ENCODE results near the gene DDHD1. TPM values are rescaled to one million over a fixed set of nuclear protein-coding genes. Genes with fewer than 3 reads are reported as not detected.

Gene DDHD1
- total RNA-seq, 1 donor from 2014 or later: 3.3 TPM

DNA sequence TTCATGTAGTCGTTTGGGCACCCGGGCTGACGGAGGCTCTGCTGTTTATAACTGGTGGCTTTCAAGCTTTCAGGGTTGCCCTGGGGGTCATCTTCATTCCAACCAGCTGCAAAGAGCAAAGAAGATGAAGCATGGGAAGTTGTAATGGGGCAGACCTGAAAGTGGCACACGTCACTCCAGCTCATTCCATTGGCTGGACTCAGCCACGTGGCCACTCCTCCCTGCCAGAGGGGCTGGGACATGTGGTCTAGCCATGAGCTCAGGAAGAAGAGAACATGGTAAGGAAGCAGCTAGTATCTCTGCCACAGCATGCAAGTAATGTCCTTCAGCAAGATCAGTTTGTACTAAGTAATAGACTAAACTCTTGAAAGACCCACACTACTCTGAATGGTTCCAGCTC is 150.5 kb downstream of the DDHD1 start:
- DNase-seq (ENCODE audit: low spot score) (no peak), ATAC-seq (no peak)

DNA sequence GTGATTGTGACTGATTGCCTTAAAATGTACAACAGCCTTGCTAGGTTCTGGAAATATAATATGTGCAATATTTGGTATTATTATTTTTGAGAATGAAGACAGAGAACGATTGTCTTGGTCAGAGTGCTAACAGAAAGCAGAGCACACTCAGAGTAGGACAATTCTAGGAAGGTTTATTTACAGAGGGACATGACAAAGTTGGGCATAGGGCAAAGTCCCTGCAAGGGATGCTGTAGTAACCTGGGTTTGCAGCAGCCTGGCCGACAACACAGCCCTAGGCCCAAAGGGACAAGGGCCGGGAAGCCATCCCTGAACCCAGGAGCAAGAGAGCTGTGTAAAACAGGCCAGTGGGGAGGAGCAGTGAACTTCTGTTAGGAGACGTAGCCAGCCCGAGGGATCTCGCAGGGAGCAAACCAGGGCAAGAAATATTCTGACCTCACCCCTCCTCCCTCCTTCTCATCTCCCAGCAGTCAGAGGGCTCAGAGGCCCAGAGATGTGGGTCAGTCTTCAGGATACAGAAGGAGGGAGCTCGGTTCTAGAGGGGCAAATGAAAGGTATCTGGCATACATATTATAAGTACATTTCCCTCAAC is 151.2 kb downstream of the DDHD1 start:
- peak; percentile 21 for ATAC-seq

DNA sequence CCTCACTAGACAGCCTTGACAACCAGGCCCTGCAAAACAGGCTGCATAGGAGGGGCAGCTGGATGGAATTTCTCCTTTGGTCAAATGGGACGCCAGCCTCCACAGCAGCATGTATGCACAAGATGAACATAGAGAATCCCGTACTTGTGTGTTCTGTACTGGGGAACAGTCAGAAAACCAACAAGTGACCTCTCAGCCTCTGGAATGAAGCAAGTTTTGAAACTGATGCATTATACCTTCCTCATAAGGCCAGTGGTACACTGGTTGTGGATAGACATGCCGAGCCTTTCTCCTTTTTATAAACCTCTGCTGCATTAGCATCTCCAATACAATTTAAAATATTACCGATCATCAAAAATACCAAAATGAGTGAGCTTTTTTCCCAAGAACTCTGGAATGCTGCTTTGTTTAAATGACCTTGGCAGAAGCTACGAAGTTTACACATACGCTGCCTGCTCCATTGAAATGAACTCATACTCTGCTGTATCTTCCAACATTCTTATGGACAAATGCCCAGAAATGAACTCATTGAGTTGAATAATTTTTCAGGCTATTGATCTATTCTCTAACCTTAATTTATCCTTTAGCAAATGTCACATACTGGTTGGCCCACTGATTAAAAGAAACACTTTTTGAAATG is 154.6 kb downstream of the DDHD1 start:
- ATAC-seq (no peak), DNase-seq (ENCODE audit: low spot score) (no peak)

More for the DNA sequence above, 151.2 kb downstream of the DDHD1 start:
- DNase-seq (ENCODE audit: low spot score): no peak

DNA sequence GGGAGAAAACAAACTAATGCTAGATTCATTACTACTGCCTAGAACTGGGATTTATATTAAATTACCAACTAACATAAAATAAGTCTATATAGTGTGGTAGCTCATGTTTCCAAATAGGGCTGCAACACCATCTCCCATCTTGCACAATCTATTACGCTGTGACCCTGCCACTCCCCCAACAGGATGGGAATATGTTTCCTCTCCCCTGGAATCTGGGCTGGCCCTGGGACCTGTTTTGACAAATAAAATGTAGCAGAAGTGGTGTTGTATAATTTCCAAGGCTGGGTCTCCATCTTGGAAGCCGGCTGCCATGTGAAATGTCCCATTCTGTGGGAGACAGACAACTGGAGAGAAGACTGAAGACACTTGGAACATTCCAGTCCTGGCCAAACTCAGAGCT is 156.6 kb downstream of the DDHD1 start:
- no peak for ATAC-seq
- no peak for DNase-seq (ENCODE audit: low spot score)

DNA sequence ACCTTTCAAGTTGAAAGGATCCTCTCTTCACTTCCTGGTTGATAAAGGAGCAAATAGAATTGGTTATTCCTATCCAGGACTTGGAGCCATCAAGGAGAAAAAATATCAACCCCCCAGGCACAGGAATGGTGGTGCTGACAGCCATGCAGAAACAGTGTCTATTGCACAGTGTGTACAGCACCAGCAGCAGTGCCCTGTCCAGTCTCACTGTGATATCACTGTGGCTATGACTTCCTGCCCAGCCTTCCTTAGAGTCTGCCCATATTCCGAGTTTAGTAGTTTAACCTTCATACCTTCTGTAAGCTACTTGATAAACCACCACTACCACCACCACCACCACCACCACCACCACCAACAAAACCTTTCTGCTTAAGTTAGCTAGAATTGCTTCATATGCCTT is 157.1 kb downstream of the DDHD1 start:
- no peak for DNase-seq (ENCODE audit: low spot score)
- ATAC-seq: no peak

DNA sequence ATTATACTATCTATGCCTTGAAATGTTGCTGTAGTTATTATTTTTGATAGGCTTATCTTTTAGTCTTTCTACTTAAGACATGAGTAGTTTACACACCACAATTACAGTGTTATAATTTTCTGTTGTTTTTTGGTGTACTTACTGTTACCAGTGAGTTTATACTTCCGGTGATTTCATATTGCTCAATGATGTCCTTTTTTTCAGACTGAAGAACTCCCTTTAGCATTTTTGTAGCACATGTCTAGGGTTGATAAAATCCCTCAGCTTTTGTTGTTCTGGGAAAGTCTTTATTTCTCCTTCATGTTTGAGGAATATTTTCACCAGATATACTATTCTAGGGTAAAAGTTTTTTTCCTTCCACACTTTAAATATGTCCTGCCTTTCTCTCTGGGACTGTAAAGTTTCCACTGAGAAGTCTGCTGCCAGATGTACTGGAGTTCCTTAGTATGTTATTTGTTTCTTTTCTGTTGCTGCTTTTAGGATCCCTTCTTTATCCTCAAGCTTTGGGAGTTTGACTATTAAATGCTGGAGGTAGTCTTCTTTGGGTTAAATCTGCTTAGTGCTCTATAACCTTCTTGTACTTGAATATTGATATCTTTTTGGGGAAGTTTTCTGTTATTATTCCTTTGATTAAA is 160.8 kb downstream of the DDHD1 start:
- no peak for ATAC-seq

DNA sequence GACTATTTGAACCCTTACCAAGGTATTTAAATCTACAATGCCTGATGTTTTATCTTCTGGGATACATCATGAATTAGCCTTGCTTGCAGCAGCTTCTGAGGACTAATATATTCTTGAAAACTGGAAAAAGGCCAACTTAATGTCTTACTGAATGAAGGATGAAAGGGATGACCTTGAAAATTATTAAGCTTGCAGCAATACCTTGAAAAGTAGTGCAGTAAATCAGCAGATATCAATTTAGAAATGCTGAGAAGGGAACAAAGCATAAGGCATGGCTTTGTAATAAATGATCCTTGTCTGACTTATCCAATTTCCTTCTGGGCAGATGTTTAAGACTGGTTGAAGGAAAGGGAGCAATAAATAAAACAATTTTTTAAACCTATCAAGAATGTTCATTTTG is 165.0 kb downstream of the DDHD1 start:
- no peak for ATAC-seq
- no peak for DNase-seq (ENCODE audit: low spot score)

More for the DNA sequence above, 160.8 kb downstream of the DDHD1 start:
- no peak for DNase-seq (ENCODE audit: low spot score)

DNA sequence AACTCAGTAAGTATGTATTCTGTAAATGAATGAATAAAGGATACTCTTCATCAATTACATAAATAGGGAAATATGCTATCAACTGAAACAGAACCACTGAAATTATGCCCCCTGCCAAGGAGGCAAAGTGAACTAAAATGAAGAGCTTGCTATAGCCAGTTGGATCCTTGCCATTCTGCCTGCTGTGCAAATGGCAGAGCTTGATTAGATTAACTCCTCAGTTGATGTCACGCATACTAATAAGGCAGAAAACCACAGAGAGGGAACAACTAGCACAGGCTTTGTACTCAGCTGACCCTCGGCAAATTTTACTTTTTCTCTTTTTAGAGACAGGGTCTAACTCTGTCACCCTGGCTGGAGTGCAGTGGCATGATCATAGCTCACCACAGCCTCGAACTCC is 165.6 kb downstream of the DDHD1 start:
- DNase-seq (ENCODE audit: low spot score) (no peak), ATAC-seq (no peak)

DNA sequence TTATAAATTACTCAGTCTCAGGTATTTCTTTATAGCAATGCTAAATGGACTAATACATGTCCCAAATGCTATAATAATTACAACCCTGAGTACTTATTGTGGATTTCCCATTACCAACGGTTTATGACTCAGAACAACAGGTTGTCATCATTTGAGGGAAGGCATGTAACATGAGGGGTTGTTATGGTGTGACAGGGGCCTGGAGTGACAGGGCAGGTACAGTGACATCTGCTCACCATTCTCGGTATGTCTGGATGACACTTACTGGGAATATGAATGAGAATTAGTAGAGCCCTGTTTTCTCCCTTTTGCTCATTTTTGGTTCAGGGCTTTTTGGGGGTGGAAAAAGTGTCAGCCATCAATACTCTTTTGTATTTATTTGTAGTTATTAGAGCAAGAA is 166.1 kb downstream of the DDHD1 start:
- no peak for ATAC-seq
- DNase-seq (ENCODE audit: low spot score): no peak

Other genes with a start within 250 kb of the DDHD1 start
- gene FERMT2, start 202.3 kb downstream of the DDHD1 start, total RNA-seq: 61.5 TPM